CMK (cell line): ENCODE results near the gene RAB11FIP2.

Source experiments
- DNase-seq: peaks from one replicate; pipeline ENCODE4 v3.0.0-alpha.2; 2010; ENCODE audit warnings: low read depth

RAB11FIP2 gene

GRCh38 chr10:117980755-117981702 lies 65.7 kb downstream of the RAB11FIP2 start:
- DNase-seq = no peak

- DNase-seq = no peak
These were observed 66.5 kb downstream of the RAB11FIP2 start for GRCh38 chr10:117980216-117980615.

- no peak for DNase-seq
These were observed 74.4 kb downstream of the RAB11FIP2 start for GRCh38 chr10:117972168-117972837.

GRCh38 chr10:117970962-117971361 lies 75.8 kb downstream of the RAB11FIP2 start:
- DNase-seq = no peak

GRCh38 chr10:117969592-117969991 lies 77.1 kb downstream of the RAB11FIP2 start:
- DNase-seq = no peak

- DNase-seq = no peak
These were observed 78.2 kb downstream of the RAB11FIP2 start for GRCh38 chr10:117968354-117969182.

- no peak for DNase-seq
These were observed 79.5 kb downstream of the RAB11FIP2 start for GRCh38 chr10:117967149-117967650.

- DNase-seq = no peak
These were observed 80.8 kb downstream of the RAB11FIP2 start for GRCh38 chr10:117965984-117966383.

- no peak for DNase-seq
These were observed 82.2 kb downstream of the RAB11FIP2 start for GRCh38 chr10:117964536-117964935.

GRCh38 chr10:117960345-117960935 lies 86.3 kb downstream of the RAB11FIP2 start:
- no peak for DNase-seq

GRCh38 chr10:117956972-117957371 lies 89.8 kb downstream of the RAB11FIP2 start:
- DNase-seq = no peak

- no peak for DNase-seq
These were observed 91.6 kb downstream of the RAB11FIP2 start for GRCh38 chr10:117955176-117955575.
